ENCODE results near the gene PRKG1. TPM values are rescaled to one million over a fixed set of nuclear protein-coding genes. Genes with fewer than 3 reads are reported as not detected.
A peak's percentile ranks its signal among the peaks of the same experiment; 100 is the strongest.

The PRKG1 gene
- polyA plus RNA-seq, 3 donors: not detected

DNA sequence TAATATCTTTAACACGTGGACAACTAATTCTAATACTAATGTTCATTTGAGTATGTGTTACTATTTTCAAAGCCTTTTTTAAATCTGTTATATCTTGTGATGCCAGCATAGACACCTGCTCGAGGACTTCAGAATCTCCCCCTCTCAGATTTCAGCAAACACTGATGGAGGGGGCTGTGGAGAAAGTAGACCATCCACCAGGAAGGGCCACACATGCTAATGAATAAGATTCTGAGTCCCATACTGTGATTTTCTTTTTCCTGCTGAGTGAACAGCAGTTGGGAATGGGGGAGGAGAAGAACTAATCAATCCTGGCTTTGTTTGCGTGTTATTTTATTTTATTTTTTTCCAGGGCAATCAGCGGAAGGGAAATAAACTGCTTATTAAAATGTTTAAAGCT is 783.0 kb downstream of the PRKG1 start:
- H3K9me3 Mint-ChIP-seq: peaks cover 0 to 4% (median 0%) of the 10 kb centered on the region in 7 donors
- Histone ChIP-seq H3K4me2 (replicated peaks; ENCODE audit: extremely low read depth, low read length, poor library complexity, severe bottlenecking) (no peak overlapping the region), H2AFZ (ENCODE audit: insufficient read depth, low read depth, low read length, poor library complexity, severe bottlenecking) (no peak overlapping the region), H3K9me3 (replicated peaks in 1 of 2; ENCODE audit: control insufficient read depth in 1 of 2, insufficient read depth in 1 of 2, low read length in 2 of 2) (peaks cover 0 to 3% of the 10 kb centered on the region in 2 donors), H3K4me1 (ENCODE audit: control insufficient read depth in 1 of 2, insufficient read depth in 2 of 2, low read length in 2 of 2) (no peaks in the 10 kb centered on the region), H3K27ac (ENCODE audit: low read depth in 1 of 2, low read length in 2 of 2) (no peak overlapping the region), H3K27me3 (ENCODE audit: control insufficient read depth in 2 of 2, insufficient read depth in 2 of 2, low read length in 2 of 2) (no peaks in the 10 kb centered on the region), H3K36me3 (replicated peaks in 1 of 2; ENCODE audit: control insufficient read depth in 1 of 2, insufficient read depth in 2 of 2, low read length in 2 of 2) (no peaks in the 10 kb centered on the region), H3K9ac (ENCODE audit: insufficient read depth, low read length, poor library complexity, severe bottlenecking) (no peak overlapping the region), H3K79me2 (ENCODE audit: insufficient read depth, low read length) (no peaks in the 10 kb centered on the region), H4K20me1 (ENCODE audit: insufficient read depth, low read length) (no peaks in the 10 kb centered on the region), H3K4me3 (replicated peaks in 1 of 3; ENCODE audit: low read depth in 2 of 3, low read length in 3 of 3) (no peak overlapping the region)
- no peak overlapping the region for H3K27ac Mint-ChIP-seq
- H3K4me3 Mint-ChIP-seq: no peak overlapping the region
- TF ChIP-seq CTCF (IDR thresholded peaks at IDR 0.05): no peak
- intact Hi-C loops (cut with micrococcal nuclease): no loop called here
- no peaks in the 10 kb centered on the region for H3K36me3 Mint-ChIP-seq
- no peaks in the 10 kb centered on the region for H3K4me1 Mint-ChIP-seq
- no CpG with 5 or more reads among the region's 4 CpGs for WGBS (ENCODE audit: insufficient coverage)
- DNase-seq: no peak
- no peaks in the 10 kb centered on the region for H3K27me3 Mint-ChIP-seq (ENCODE audit: low read depth in 3 of 3)

DNA sequence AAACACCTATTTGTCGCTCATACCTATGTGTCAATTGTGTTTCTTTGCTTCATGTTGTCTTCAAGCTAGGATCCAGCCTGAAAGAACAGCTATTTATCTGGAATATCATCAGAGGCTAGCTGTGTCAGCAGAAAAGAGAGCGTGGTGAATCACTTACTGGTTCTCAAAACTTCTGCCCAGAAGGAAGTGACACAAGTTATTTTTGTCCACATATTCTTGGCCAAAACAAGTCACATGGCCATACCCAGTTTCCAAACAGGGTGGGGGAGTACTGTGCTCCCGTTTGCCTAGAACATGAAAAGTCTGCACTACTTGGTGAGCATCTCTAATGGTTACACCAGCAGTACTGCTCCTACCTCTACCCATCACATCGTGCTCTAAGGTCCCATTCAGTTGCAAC is 786.0 kb downstream of the PRKG1 start:
- no peak overlapping the region for H3K4me2 ChIP-seq (replicated peaks; ENCODE audit: extremely low read depth, low read length, poor library complexity, severe bottlenecking)
- H3K4me1 Mint-ChIP-seq: no peaks in the 10 kb centered on the region
- no peak overlapping the region for H3K27ac ChIP-seq (ENCODE audit: low read depth in 1 of 2, low read length in 2 of 2)
- H3K36me3 ChIP-seq (replicated peaks in 1 of 2; ENCODE audit: control insufficient read depth in 1 of 2, insufficient read depth in 2 of 2, low read length in 2 of 2): no peaks in the 10 kb centered on the region
- no peak overlapping the region for H3K9ac ChIP-seq (ENCODE audit: insufficient read depth, low read length, poor library complexity, severe bottlenecking)
- peak in 1 of 3 donors; percentile 2 for DNase-seq
- no peak overlapping the region for H3K4me3 Mint-ChIP-seq
- H3K9me3 Mint-ChIP-seq: peaks cover 0 to 4% (median 0%) of the 10 kb centered on the region in 7 donors
- no peaks in the 10 kb centered on the region for H3K79me2 ChIP-seq (ENCODE audit: insufficient read depth, low read length)
- no peak overlapping the region for H3K27ac Mint-ChIP-seq
- no CpG with 5 or more reads among the region's 4 CpGs for WGBS (ENCODE audit: insufficient coverage)
- intact Hi-C loops (cut with micrococcal nuclease): no loop called here
- no peaks in the 10 kb centered on the region for H3K4me1 ChIP-seq (ENCODE audit: control insufficient read depth in 1 of 2, insufficient read depth in 2 of 2, low read length in 2 of 2)
- no peaks in the 10 kb centered on the region for H3K27me3 ChIP-seq (ENCODE audit: control insufficient read depth in 2 of 2, insufficient read depth in 2 of 2, low read length in 2 of 2)
- no peak overlapping the region for H2AFZ ChIP-seq (ENCODE audit: insufficient read depth, low read depth, low read length, poor library complexity, severe bottlenecking)
- no peaks in the 10 kb centered on the region for H4K20me1 ChIP-seq (ENCODE audit: insufficient read depth, low read length)
- TF ChIP-seq CTCF (IDR thresholded peaks at IDR 0.05): no peak
- H3K36me3 Mint-ChIP-seq: no peaks in the 10 kb centered on the region
- H3K4me3 ChIP-seq (replicated peaks in 1 of 3; ENCODE audit: low read depth in 2 of 3, low read length in 3 of 3): no peak overlapping the region
- peaks cover 0 to 3% of the 10 kb centered on the region in 2 donors for H3K9me3 ChIP-seq (replicated peaks in 1 of 2; ENCODE audit: control insufficient read depth in 1 of 2, insufficient read depth in 1 of 2, low read length in 2 of 2)
- peaks cover 0 to 2% (median 0%) of the 10 kb centered on the region in 3 donors for H3K27me3 Mint-ChIP-seq (ENCODE audit: low read depth in 3 of 3)
